Tibial artery (tissue), 4 donors: ENCODE data around the gene PPFIA2.

Source experiments
- DNase-seq, 2 donors: peaks; one replicate each; pipeline ENCODE4 v3.0.0-alpha.2; 2019
- H3K27ac ChIP-seq, 2 donors: fragments of 200-600 bp; sonication (generic) in 1 of 2; 1 replicate in 1 of 2; 2 replicates in 1 of 2; pipeline ENCODE4 v1.5.1; 2018 to 2019; ENCODE audit warnings: mild to moderate bottlenecking in 1 of 2
- H3K27me3 ChIP-seq, 2 donors: fragments of 200-600 bp; sonication (generic) in 1 of 2; one replicate each; pipeline versions ENCODE4 v1.5.1 to v1.6.0; 2016 to 2019
- H3K36me3 ChIP-seq, 3 donors: fragments of 200-600 bp; sonication (generic) in 2 of 3; one replicate each; pipeline ENCODE4 v1.5.1; 2016 to 2019; ENCODE audit warnings: mild to moderate bottlenecking in 2 of 3
- H3K4me1 ChIP-seq, 4 donors: fragments of 200-600 bp; sonication (generic) in 2 of 4; 1 replicate in 3 of 4; 2 replicates in 1 of 4; pipeline ENCODE4 v1.5.1; 2016 to 2019
- H3K4me3 ChIP-seq, 2 donors: fragments of 200-600 bp; sonication (generic) in 1 of 2; 1 replicate in 1 of 2; 2 replicates in 1 of 2; pipeline ENCODE4 v1.5.1; 2018 to 2019; ENCODE audit warnings: mild to moderate bottlenecking in 2 of 2
- H3K9me3 ChIP-seq, 3 donors: fragments of 200-600 bp; sonication (generic) in 1 of 3; one replicate each; pipeline ENCODE4 v1.5.1; 2016 to 2019
- CTCF ChIP-seq, 2 experiments: fragments of 200-600 bp in 1 of 2; fragments of 450-650 bp in 1 of 2; IDR thresholded peaks; one replicate each; pipeline ENCODE4 v1.5.1; 2017 to 2019; ENCODE audit warnings: antibody characterized with exemption in 2 of 2, mild to moderate bottlenecking in 1 of 2, moderate library complexity in 1 of 2
- intact Hi-C: fragments of 100-400 bp; cut with DNase I; formaldehyde crosslinking; loops from one replicate; pipeline ENCODE4 v1.15.0; 2023; ENCODE audit warnings: low total_unique reads

Gene PPFIA2

GRCh38 chr12:81542065-81543010, 216.8 kb downstream of the PPFIA2 start:
- Histone ChIP-seq H3K27ac (no peak overlapping the region), H3K9me3 (no peaks in the 10 kb centered on the region), H3K4me1 (peaks cover 0 to 24% (median 0%) of the 10 kb centered on the region in 4 donors), H3K27me3 (no peaks in the 10 kb centered on the region), H3K36me3 (no peaks in the 10 kb centered on the region), H3K4me3 (no peak overlapping the region)
- intact Hi-C loops, result no loop called here
- TF ChIP-seq CTCF (IDR thresholded peaks at IDR 0.05), result no peak
- DNase-seq, result no peak

DNA sequence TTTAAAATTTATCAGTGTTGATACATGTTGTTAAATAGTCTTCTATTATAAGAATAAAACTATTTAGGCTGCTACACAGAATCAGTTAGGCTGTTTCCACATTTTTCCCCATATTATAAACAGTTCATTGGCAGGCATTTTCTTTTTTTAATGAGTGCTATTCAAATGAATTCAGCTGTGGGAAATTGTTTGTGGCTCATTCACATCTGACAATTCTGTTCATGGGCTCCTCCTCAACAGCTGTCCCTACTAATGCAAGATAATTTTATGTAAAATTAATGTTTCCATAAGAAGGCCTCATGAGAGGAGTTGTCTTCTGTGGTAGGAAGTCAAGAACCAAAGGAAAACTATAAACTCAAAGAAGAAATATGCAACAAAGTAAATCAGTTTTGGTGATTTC, 218.0 kb downstream of the PPFIA2 start:
- Histone ChIP-seq H3K36me3 (no peaks in the 10 kb centered on the region), H3K4me3 (no peak overlapping the region), H3K27ac (no peak overlapping the region), H3K4me1 (peaks cover 0 to 24% (median 0%) of the 10 kb centered on the region in 4 donors), H3K9me3 (no peaks in the 10 kb centered on the region), H3K27me3 (no peaks in the 10 kb centered on the region)
- DNase-seq, result no peak
- intact Hi-C loops, result no loop called here
- TF ChIP-seq CTCF (IDR thresholded peaks at IDR 0.05), result no peak

GRCh38 chr12:81539279-81539678, 219.9 kb downstream of the PPFIA2 start:
- Histone ChIP-seq H3K27me3 (no peaks in the 10 kb centered on the region), H3K4me3 (no peak overlapping the region), H3K4me1 (peaks cover 0 to 24% (median 0%) of the 10 kb centered on the region in 4 donors), H3K9me3 (no peaks in the 10 kb centered on the region), H3K36me3 (no peaks in the 10 kb centered on the region), H3K27ac (no peak overlapping the region)
- intact Hi-C loops, result no loop called here
- TF ChIP-seq CTCF (IDR thresholded peaks at IDR 0.05), result no peak
- DNase-seq, result no peak

DNA sequence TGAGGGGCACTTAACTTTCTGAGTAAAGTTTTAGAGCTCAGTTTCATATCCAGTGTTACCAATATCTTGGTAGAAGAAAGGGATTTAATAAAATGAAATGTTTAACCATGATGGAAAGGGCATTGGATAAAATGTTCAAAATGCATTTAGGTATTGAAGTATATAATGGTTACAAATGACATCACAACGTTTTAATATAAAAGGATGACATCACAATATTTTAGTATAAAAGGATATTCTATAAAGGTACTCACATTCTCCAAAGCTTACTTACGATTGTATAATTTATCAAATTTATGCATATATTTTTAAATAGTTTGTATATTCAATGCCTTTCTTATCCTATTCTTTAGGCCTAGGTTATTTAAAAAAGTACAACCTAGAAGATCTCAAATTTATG, 226.1 kb downstream of the PPFIA2 start:
- Histone ChIP-seq H3K27ac (no peak overlapping the region), H3K27me3 (no peaks in the 10 kb centered on the region)

GRCh38 chr12:81530352-81530751, 228.8 kb downstream of the PPFIA2 start:
- Histone ChIP-seq H3K27ac (no peak overlapping the region), H3K36me3 (no peaks in the 10 kb centered on the region), H3K9me3 (no peaks in the 10 kb centered on the region), H3K27me3 (no peaks in the 10 kb centered on the region), H3K4me3 (no peak overlapping the region), H3K4me1 (peaks cover 0 to 15% (median 0%) of the 10 kb centered on the region in 4 donors)
- intact Hi-C loops, result no loop called here
- DNase-seq, result no peak
- no peak for TF ChIP-seq CTCF (IDR thresholded peaks at IDR 0.05)

More for the DNA sequence above, 226.1 kb downstream of the PPFIA2 start:
- intact Hi-C loops, result no loop called here
- Histone ChIP-seq H3K4me3 (no peak overlapping the region), H3K4me1 (peaks cover 0 to 15% (median 0%) of the 10 kb centered on the region in 4 donors), H3K9me3 (no peaks in the 10 kb centered on the region), H3K36me3 (no peaks in the 10 kb centered on the region)
- no peak for TF ChIP-seq CTCF (IDR thresholded peaks at IDR 0.05)
- DNase-seq, result no peak
